ENCODE data around the gene WDR91.
A peak's percentile ranks its signal among the peaks of the same experiment; 100 is the strongest.
"Not testable (repeated sequence)": the region's sequence is repeated elsewhere in the genome, so short reads cannot be mapped to it uniquely, and the experiment has no call there.

WDR91 gene

DNA sequence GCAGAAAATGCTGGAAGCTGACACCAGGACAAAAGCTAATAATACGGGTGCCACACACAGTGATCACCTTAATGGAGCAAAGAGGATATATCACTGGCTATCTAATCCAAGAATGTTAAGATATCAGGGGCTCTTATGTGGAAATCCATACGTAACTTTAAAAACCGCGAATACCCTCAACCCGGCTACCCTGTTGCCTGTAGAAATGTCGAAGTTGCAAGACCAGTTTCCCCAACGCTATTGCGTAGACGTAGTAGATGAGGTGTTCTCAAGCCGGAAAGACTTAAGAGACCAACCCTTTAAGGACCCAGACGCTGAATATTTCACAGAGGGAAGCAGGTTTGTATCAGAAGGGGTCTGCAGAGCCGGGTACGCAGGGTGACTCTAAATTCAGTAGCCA, 33.0 kb downstream of the WDR91 start:
- DNase-seq = no peak

GRCh38 chr7:135177028-135177696, 34.2 kb downstream of the WDR91 start:
- DNase-seq = no peak

- no peak for DNase-seq
Observed at GRCh38 chr7:135175931-135176330, 35.4 kb downstream of the WDR91 start.

DNA sequence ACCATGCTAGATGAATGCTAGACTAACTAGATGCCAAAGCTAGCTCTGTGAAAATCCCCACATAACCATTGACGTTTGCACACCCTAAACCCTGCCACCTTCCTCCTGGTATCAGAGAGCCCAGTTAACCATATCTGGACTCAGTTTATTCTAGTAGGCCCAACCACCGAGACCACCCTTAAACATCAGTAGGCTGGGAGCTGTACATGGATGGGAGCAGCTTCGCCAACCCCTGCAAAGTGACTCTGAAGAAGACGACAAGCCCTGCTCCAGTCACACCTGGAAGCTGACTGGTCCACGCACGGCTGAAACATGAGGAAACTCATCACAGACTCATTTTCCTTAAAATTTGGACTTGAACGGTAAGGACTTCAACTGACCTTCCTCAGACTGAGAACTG, 36.4 kb downstream of the WDR91 start:
- no peak for DNase-seq

- not testable (repeated sequence) for DNase-seq
Observed at GRCh38 chr7:135173916-135174315, 37.4 kb downstream of the WDR91 start.

DNA sequence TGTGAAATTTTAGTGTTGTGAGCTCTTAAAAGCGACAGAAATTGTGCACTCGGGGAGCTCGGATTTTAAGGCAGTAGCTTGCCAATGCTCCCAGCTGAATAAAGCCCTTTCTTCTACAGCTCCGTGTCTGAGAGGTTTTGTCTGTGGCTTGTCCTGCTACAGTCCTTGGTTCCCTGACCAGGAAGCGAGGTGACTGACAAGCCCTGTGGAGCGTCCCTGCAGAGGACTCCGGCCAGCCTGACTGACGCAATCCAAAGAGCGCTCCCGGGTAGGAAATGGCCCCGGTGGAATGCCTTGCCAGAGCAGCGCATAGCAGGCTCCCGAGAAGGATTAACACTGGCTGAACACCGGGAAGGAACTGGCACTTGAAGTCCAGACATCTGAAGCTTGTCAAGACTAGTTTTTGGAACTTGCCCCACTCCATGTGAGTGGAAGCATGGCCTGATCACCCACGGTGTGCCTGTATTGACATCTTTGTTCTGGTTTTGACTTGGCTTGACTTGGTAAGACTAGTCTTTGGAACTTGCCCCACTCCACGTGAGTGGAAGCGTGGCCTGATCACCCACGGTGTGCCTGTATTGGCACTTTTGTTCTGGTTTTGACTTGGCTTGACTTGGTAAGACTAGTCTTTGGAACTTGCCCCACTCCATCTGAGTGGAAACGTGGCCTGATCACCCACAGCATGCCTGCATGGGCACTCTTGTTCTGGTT, 39.6 kb downstream of the WDR91 start:
- DNase-seq = not testable (repeated sequence)

DNA sequence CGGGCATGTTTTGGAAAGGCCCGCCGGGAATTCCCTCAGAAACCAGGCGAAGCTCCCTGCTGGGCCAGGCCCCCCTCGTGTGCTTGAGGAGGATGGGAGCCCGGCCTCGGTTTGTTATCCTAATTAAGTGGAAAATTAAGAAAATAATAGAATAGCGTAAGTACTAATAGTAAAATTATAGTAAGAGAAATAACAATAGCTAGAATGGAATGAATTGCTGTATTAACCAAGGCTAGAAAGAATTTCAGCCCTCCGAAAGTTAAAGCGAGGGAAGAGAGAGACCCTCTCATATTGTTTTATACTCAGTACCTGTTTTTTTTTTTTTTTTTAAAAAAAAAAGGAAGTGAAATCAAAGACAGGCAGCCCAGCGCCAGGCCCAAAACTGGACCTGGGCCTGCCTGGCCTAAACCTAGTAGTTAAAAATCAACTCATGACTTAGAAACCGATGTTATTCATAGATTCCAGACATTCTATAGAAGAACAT, 40.3 kb downstream of the WDR91 start:
- DNase-seq = not testable (repeated sequence)

- DNase-seq = peak; percentile 80 to 82
Observed at GRCh38 chr7:135170274-135170997, 40.9 kb downstream of the WDR91 start, which contains the start of gene CYREN. Gene CYREN (minus strand): TSS chr7:135170707. CDS start chr7:135168922, 1,785 bp downstream.

GRCh38 chr7:135169964-135170273, 41.4 kb downstream of the WDR91 start:
- no peak for DNase-seq

DNA sequence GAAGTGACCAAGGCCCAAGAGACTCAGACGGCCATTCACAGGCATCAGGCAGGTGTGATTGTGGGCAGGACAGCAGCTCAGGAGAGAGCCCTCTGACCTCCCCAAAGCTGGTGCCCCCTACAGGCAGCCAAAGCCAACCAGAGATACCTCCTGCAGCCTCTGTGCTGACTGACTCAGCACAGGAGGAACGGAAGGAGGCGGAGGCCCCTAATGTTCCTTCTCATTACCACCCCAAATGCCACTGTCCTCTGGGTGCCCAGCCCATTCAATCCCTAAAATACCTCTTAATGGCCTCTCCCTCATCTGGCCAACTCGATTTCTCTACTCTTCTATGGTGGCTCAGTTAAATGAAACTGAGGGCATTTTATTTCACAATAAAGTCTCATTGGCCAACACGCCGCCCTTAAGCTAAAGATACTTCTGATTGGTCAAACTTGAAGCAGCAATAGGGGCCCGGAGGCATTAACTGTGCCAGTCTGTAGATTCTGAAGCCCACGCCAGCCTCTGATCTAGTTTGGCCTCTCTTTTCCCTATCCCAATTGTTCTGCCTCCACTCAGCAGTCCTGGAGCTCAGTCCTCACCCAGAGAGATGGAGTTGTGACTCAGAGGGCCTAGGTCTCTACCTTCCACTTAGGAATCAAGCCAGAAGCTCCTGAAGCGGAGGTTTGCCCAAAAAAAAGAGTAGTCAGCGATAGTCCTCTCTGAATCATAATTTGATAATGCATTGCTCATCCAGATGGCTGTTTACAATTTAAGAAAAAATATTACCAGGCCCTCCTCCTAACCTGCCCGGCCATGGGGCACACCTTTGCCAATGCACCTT, 42.0 kb downstream of the WDR91 start:
- DNase-seq = peak in 1 of 2 donors; percentile 6

- no peak for DNase-seq
Observed at GRCh38 chr7:135168489-135169140, 42.7 kb downstream of the WDR91 start.

GRCh38 chr7:135168001-135168400, 43.3 kb downstream of the WDR91 start:
- DNase-seq = peak in 1 of 2 donors; percentile 3

- DNase-seq = no peak
Observed at GRCh38 chr7:135167365-135167917, 43.9 kb downstream of the WDR91 start.

GRCh38 chr7:135166338-135166990, 44.9 kb downstream of the WDR91 start:
- peak in 1 of 2 donors; percentile 45 for DNase-seq

DNA sequence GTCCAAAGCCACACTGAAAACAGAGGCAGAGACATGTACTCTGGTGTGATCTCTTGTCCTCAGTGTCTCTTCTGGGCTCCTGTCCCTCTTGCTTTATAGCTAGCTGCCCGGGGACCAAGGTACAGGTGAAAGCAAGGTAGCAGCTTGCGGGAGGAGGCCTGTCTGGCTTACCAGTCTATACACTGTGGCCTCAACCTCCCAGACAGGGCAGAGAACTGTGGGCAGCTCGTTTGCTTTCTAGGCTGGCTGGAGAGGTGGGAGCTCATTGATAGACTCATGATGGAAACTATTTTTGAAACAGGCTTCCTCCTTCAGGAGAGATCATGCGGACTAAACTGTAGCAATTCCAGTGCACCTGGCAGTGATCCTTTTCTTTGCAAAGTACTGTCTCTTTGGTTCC, 45.5 kb downstream of the WDR91 start:
- DNase-seq = no peak

DNA sequence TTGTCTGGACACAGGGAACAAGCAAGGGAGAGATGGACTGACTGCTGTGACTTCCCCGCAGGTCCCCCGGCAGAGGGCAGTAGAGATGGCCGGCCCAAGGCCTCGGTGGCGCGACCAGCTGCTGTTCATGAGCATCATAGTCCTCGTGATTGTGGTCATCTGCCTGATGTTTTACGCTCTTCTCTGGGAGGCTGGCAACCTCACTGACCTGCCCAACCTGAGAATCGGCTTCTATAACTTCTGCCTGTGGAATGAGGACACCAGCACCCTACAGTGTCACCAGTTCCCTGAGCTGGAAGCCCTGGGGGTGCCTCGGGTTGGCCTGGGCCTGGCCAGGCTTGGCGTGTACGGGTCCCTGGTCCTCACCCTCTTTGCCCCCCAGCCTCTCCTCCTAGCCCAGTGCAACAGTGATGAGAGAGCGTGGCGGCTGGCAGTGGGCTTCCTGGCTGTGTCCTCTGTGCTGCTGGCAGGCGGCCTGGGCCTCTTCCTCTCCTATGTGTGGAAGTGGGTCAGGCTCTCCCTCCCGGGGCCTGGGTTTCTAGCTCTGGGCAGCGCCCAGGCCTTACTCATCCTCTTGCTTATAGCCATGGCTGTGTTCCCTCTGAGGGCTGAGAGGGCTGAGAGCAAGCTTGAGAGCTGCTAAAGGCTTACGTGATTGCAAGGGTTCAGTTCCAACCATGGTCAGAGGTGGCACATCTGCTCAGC, 46.8 kb downstream of the WDR91 start:
- DNase-seq = no peak

GRCh38 chr7:135162382-135163001, 48.8 kb downstream of the WDR91 start:
- no peak for DNase-seq

DNA sequence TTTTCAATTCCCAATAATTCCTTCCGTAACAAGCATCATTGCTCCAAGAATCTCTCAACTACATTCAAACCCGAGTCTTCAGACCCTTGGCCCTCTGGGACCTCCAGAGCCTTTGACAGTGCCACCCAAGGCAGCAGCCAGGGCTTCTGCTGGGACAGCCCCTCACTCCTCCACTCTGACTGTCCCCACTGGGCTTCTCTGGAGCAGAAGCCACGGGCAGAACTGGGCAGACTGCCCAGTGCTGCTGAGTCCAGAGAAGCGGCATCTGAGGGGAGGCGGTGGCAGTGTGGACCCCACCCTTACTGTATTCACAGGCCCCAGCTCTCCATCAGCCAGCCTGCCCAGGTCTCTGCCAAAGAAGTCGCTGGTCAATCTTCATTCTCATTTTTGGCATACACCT, 49.7 kb downstream of the WDR91 start:
- DNase-seq = no peak

- DNase-seq = peak in 1 of 2 donors; percentile 72
Observed at GRCh38 chr7:135160858-135161653, 50.3 kb downstream of the WDR91 start.

All from bone marrow (tissue), 2 donors.